GM18511 (cell line): ENCODE data around the gene SPINT4.
"Not testable (repeated sequence)": the region's sequence is repeated elsewhere in the genome, so short reads cannot be mapped to it uniquely, and the experiment has no call there.

ENCODE experiments used
- ATAC-seq: cut with Tn5 transposase; IDR thresholded peaks from one replicate; pipeline ENCODE4 v1.9.1; 2021; ENCODE audit warnings: mild to moderate bottlenecking, moderate library complexity; ENCODE audit not compliant: unreplicated experiment

SPINT4 gene

DNA sequence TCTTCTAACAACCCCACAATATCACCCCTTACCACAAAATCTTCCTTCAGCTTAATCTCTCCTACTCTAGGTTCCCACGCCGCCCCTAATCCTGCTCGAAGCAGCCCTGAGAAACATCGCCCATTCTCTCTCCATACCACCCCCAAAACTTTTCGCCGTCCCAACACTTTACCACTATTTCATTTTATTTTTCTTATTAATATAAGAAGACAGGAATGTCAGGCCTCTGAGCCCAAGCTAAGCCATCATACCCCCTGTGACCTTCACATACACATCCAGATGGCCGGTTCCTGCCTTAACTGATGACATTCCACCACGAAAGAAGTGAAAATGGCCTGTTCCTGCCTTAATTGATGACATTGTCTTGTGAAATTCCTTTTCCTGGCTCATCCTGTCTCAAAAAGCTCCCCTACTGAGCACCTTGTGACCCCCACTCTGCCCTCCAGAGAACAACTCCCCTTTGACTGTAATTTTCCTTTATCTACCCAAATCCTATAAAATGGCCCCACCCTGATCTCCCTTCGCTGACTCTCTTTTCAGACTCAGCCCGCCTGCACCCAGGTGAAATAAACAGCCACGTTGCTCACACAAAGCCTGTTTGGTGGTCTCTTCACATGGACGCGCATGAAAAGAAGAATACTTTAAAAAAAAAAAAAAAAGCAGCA is 42.6 kb downstream of the SPINT4 start:
- ATAC-seq = not testable (repeated sequence)

- ATAC-seq = no peak
Observed at GRCh38 chr20:45765307-45765875, 43.2 kb downstream of the SPINT4 start.

GRCh38 chr20:45765980-45766379 is 43.8 kb downstream of the SPINT4 start:
- no peak for ATAC-seq

DNA sequence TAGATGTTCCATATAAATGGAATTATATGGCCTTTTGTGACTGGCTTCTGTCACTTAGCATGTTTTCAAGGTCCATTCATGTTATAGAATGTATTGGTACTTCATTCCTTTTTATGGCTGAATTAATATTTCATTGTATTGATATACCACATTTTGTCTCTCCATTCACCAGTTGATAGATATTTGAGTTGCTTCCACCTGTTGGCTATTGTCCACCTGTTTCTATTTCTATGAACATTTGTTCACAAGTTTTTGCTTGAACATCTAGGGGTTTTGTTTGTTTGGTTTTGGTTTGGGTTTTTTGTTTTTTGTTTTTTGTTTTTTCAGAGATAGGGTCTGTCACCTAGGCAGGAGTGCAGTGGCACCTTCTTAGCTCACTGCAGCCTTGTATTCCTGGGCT is 46.3 kb downstream of the SPINT4 start:
- ATAC-seq = no peak

GRCh38 chr20:45771182-45771759 is 49.1 kb downstream of the SPINT4 start:
- ATAC-seq = no peak

GRCh38 chr20:45772693-45773092 is 50.5 kb downstream of the SPINT4 start:
- ATAC-seq = no peak

GRCh38 chr20:45774945-45775344 is 52.8 kb downstream of the SPINT4 start:
- no peak for ATAC-seq

DNA sequence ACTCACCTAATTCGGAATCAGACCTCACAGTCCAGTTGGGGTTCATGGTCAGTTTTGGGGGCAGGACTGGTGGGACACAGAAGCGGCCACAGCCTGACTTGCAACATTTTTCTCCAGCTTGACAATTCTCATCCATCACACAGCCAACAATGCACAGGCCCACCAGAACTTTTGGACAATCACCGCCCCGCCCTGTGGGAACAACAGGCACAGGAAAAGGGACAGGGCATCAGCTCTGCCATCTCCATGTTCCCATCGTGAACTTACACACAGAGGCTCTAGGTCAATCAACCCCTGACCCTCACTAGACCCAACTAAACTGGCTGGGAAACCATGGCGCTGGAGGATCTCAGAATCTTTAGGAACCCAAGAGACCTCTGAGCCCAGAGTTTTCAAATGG is 53.3 kb downstream of the SPINT4 start:
- ATAC-seq = no peak
